Ascending aorta (tissue), 2 donors: Measurements from ENCODE around the gene PTPRK. TPM values are rescaled to one million over a fixed set of nuclear protein-coding genes. Genes with fewer than 3 reads are reported as not detected.

Experiments
- DNase-seq, 2 donors: peaks; one replicate each; pipeline ENCODE4 v3.0.0-alpha.2; 2019; ENCODE audit warnings: low spot score in 2 of 2
- H3K27ac ChIP-seq, 2 donors: fragments of 200-600 bp; sonication (generic); one replicate each; pipeline ENCODE4 v1.5.1; 2016 to 2017; ENCODE audit warnings: mild to moderate bottlenecking in 1 of 2
- H3K27me3 ChIP-seq: fragments of 200-600 bp; sonication (generic); one replicate; pipeline ENCODE4 v1.5.1; 2017
- H3K36me3 ChIP-seq, 2 donors: fragments of 200-600 bp; sonication (generic); one replicate each; pipeline ENCODE4 v1.5.1; 2016
- H3K4me1 ChIP-seq, 2 donors: fragments of 200-600 bp; sonication (generic); one replicate each; pipeline ENCODE4 v1.5.1; 2016 to 2017; ENCODE audit warnings: mild to moderate bottlenecking in 1 of 2
- H3K4me3 ChIP-seq, 2 donors: fragments of 200-600 bp; sonication (generic); one replicate each; pipeline ENCODE4 v1.5.1; 2016 to 2017; ENCODE audit warnings: mild to moderate bottlenecking in 1 of 2
- H3K9me3 ChIP-seq, 2 donors: fragments of 200-600 bp; sonication (generic); one replicate each; pipeline ENCODE4 v1.5.1; 2016
- CTCF ChIP-seq, 3 experiments: fragments of 200-600 bp in 2 of 3; fragments of 450-650 bp in 1 of 3; sonication (generic) in 2 of 3; IDR thresholded peaks; one replicate each; pipeline ENCODE4 v1.5.1; 2016 to 2019; ENCODE audit warnings: antibody characterized with exemption in 3 of 3, mild to moderate bottlenecking in 1 of 3, moderate library complexity in 1 of 3
- intact Hi-C: fragments of 100-400 bp; cut with DNase I; formaldehyde crosslinking; loops from one replicate; pipeline ENCODE4 v1.15.1; 2023
- total RNA-seq: library from RNA; depleted of rRNA; stranded (reverse); fragments of >200 nt; gene quantifications from one replicate; pipeline ENCODE4 v1.1.0, GENCODE V29; 2016

The PTPRK gene
- total RNA-seq, 1 donor from 2014 or later = 73.1 TPM

DNA sequence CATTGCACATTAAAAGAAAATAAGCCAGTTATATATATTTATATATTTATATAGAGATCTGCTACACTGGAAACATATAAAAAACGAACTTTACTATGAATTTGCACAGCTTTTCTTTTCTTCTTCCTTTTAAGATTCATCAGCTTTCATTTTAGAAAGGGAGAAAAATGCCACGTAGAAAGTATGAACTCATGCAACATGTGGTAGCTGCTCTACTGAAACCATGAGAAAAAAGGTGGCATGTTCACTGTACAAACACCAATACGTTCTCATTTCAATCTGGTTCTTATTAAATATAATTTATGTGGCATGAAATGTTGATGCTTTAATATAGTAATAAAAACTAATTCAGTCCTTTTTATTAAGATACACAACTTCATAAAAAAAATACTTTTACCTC, 550.7 kb downstream of the PTPRK start:
- Histone ChIP-seq H3K9me3 (no peaks in the 10 kb centered on the region), H3K36me3 (peaks cover 0 to 12% of the 10 kb centered on the region in 2 donors), H3K27ac (no peak overlapping the region), H3K4me1 (no peaks in the 10 kb centered on the region), H3K27me3 (no peaks in the 10 kb centered on the region), H3K4me3 (no peak overlapping the region)
- no peak for TF ChIP-seq CTCF (IDR thresholded peaks at IDR 0.05)
- no peak for DNase-seq
- intact Hi-C loops = no loop called here

- no peak for DNase-seq
- TF ChIP-seq CTCF (IDR thresholded peaks at IDR 0.05) = no peak
- Histone ChIP-seq H3K4me3 (no peak overlapping the region), H3K36me3 (peaks cover 0 to 12% of the 10 kb centered on the region in 2 donors), H3K27ac (no peak overlapping the region), H3K9me3 (no peaks in the 10 kb centered on the region), H3K27me3 (no peaks in the 10 kb centered on the region), H3K4me1 (no peaks in the 10 kb centered on the region)
- intact Hi-C loops = no loop called here
Measured at GRCh38 chr6:127968394-127968793, 552.0 kb downstream of the PTPRK start.

DNA sequence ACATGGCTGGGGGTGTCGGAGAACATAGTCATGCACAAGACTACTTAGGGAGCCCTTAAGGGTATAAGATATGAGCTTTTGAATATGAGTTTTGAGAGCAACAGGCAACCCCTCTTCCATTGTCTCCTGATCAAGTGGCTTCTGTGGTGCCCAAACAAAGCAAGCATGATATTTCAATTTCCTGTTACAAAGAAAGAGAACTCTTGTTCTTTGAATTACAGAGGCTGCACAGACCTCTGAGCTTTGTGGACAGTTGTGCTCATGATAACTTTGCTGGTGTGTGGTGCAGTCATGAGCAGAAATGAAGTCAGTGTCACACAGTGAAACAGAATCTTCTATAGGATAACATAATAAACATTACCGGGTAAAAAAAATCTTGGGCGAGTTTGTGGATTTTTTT, 552.7 kb downstream of the PTPRK start:
- H3K4me3 ChIP-seq = no peak overlapping the region
- H3K27me3 ChIP-seq = no peaks in the 10 kb centered on the region
- peaks cover 0 to 12% of the 10 kb centered on the region in 2 donors for H3K36me3 ChIP-seq
- no peak overlapping the region for H3K27ac ChIP-seq
- no peaks in the 10 kb centered on the region for H3K9me3 ChIP-seq
- TF ChIP-seq CTCF (IDR thresholded peaks at IDR 0.05) = no peak
- intact Hi-C loops = no loop called here
- no peaks in the 10 kb centered on the region for H3K4me1 ChIP-seq
- no peak for DNase-seq

GRCh38 chr6:127966616-127967015, 553.8 kb downstream of the PTPRK start:
- Histone ChIP-seq H3K36me3 (peaks cover 0 to 7% of the 10 kb centered on the region in 2 donors), H3K4me1 (no peaks in the 10 kb centered on the region), H3K27me3 (no peaks in the 10 kb centered on the region), H3K27ac (no peak overlapping the region), H3K9me3 (no peaks in the 10 kb centered on the region), H3K4me3 (no peak overlapping the region)
- DNase-seq = no peak
- no peak for TF ChIP-seq CTCF (IDR thresholded peaks at IDR 0.05)
- intact Hi-C loops = no loop called here

GRCh38 chr6:127963495-127963894, 556.9 kb downstream of the PTPRK start:
- H3K27me3 ChIP-seq = no peaks in the 10 kb centered on the region
- no peak for TF ChIP-seq CTCF (IDR thresholded peaks at IDR 0.05)
- H3K9me3 ChIP-seq = no peaks in the 10 kb centered on the region
- no peak overlapping the region for H3K27ac ChIP-seq
- H3K4me3 ChIP-seq = no peak overlapping the region
- no peak for DNase-seq
- no peaks in the 10 kb centered on the region for H3K4me1 ChIP-seq
- peaks cover 0 to 3% of the 10 kb centered on the region in 2 donors for H3K36me3 ChIP-seq
- intact Hi-C loops = no loop called here

GRCh38 chr6:127959869-127960268, 560.5 kb downstream of the PTPRK start:
- H3K4me1 ChIP-seq = no peaks in the 10 kb centered on the region
- TF ChIP-seq CTCF (IDR thresholded peaks at IDR 0.05) = no peak

More at GRCh38 chr6:127959869-127960268, 560.5 kb downstream of the PTPRK start:
- Histone ChIP-seq H3K9me3 (no peaks in the 10 kb centered on the region), H3K27ac (no peak overlapping the region), H3K4me3 (no peak overlapping the region), H3K27me3 (no peaks in the 10 kb centered on the region), H3K36me3 (no peaks in the 10 kb centered on the region)
- intact Hi-C loops = no loop called here
- no peak for DNase-seq
